ENCODE measurements around the gene TXNRD1. TPM values are rescaled to one million over a fixed set of nuclear protein-coding genes. Genes with fewer than 3 reads are reported as not detected.

TXNRD1 gene
- total and polyA plus RNA-seq, 4 donors, result 23.6 to 70.8 (median 55.7) TPM

- no peak for TF ChIP-seq CTCF (IDR thresholded peaks at IDR 0.05; ENCODE audit: low read depth, low read length, missing input control)
Observed at GRCh38 chr12:104212516-104212915, 3.1 kb upstream of the TXNRD1 start (continued).

DNA sequence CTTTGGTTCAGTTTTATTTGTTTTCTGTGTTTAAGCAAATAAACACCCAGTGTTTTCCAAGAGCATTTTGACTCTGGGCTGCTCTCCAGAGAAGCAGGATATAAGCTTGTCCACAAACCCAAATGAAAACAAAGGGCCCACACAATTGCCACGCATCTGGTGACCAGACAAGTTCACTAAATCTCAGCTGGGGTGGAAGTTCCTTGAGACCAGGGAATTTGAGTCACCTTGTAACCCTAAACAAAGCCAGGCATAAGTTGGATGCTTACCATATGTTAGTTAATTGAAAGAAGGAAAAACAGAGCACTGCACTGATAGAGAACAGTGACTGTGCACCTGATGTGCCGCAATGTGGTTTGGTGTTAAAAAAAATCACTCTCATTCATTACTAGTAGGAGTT is 1.6 kb upstream of the TXNRD1 start:
- 81% methylated on average over 2 of the region's 2 CpGs for WGBS
- Histone ChIP-seq H3K4me1 (ENCODE audit: control insufficient read depth in 4 of 4, insufficient read depth in 4 of 4, low read length in 3 of 4) (peaks cover 0 to 9% (median 4%) of the 10 kb centered on the region in 4 donors), H3K4me3 (ENCODE audit: low read depth in 1 of 3, low read length in 3 of 3) (no peak overlapping the region), H3K27ac (ENCODE audit: low read depth in 1 of 2, low read length in 2 of 2) (no peak overlapping the region), H3K9me3 (ENCODE audit: control insufficient read depth in 4 of 4, low read length in 3 of 4) (no peaks in the 10 kb centered on the region), H3K36me3 (ENCODE audit: control insufficient read depth in 4 of 4, insufficient read depth in 3 of 4, low read depth in 1 of 4, low read length in 3 of 4) (no peaks in the 10 kb centered on the region), H3K27me3 (ENCODE audit: control insufficient read depth in 4 of 4, insufficient read depth in 4 of 4, low read length in 3 of 4) (no peaks in the 10 kb centered on the region), H3K9ac (ENCODE audit: low read depth in 1 of 2, low read length in 2 of 2) (no peak overlapping the region)
- DNase-seq (ENCODE audit: low spot score), result no peak
- TF ChIP-seq, protein P1, sequence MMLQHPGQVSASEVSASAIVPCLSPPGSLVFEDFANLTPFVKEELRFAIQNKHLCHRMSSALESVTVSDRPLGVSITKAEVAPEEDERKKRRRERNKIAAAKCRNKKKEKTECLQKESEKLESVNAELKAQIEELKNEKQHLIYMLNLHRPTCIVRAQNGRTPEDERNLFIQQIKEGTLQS (IDR thresholded peaks at IDR 0.05), result no peak
- no peak for TF ChIP-seq RXRA (IDR thresholded peaks at IDR 0.05)
- TF ChIP-seq HNF4A (conservative IDR thresholded peaks at IDR 0.05), result no peak
- TF ChIP-seq EGR1 (IDR thresholded peaks at IDR 0.05; ENCODE audit: low read depth in 2 of 2), result no peak
- no peak for TF ChIP-seq FOXA2 (IDR thresholded peaks at IDR 0.05)
- TF ChIP-seq ZBTB33 (IDR thresholded peaks at IDR 0.05), result no peak
- TF ChIP-seq RAD21 (IDR thresholded peaks at IDR 0.05), result no peak
- no peak for TF ChIP-seq TAF1 (conservative IDR thresholded peaks at IDR 0.05)

GRCh38 chr12:104216521-104216924 is 944 bp downstream of the TXNRD1 start:
- no peaks in the 10 kb centered on the region for H3K9me3 ChIP-seq (ENCODE audit: control insufficient read depth in 4 of 4, low read length in 3 of 4)
- DNase-seq (ENCODE audit: low spot score), result no peak
- H3K27ac ChIP-seq (ENCODE audit: low read depth in 1 of 2, low read length in 2 of 2), result no peak overlapping the region
- no peak overlapping the region for H3K9ac ChIP-seq (ENCODE audit: low read depth in 1 of 2, low read length in 2 of 2)
- H3K4me3 ChIP-seq (ENCODE audit: low read depth in 1 of 3, low read length in 3 of 3), result no peak overlapping the region
- peaks cover 0 to 9% (median 4%) of the 10 kb centered on the region in 4 donors for H3K4me1 ChIP-seq (ENCODE audit: control insufficient read depth in 4 of 4, insufficient read depth in 4 of 4, low read length in 3 of 4)
- TF ChIP-seq MAX (IDR thresholded peaks at IDR 0.05) (no peak), RXRA (IDR thresholded peaks at IDR 0.05) (no peak), ZBTB33 (IDR thresholded peaks at IDR 0.05) (no peak), SP1 (IDR thresholded peaks at IDR 0.05) (no peak), EGR1 (IDR thresholded peaks at IDR 0.05; ENCODE audit: low read depth in 2 of 2) (no peak), RAD21 (IDR thresholded peaks at IDR 0.05) (no peak), GABPA (IDR thresholded peaks at IDR 0.05 in 1 of 2, conservative IDR thresholded peaks at IDR 0.05 in 1 of 2) (no peak), YY1 (IDR thresholded peaks at IDR 0.05) (no peak), CTCF (IDR thresholded peaks at IDR 0.05; ENCODE audit: low read depth, low read length, missing input control) (no peak), TAF1 (conservative IDR thresholded peaks at IDR 0.05) (no peak), NR2F2 (IDR thresholded peaks at IDR 0.05) (no peak), FOXA1 (IDR thresholded peaks at IDR 0.05) (no peak), JUND (IDR thresholded peaks at IDR 0.05) (no peak), HNF4A (conservative IDR thresholded peaks at IDR 0.05) (no peak)
- TF ChIP-seq, protein P1 (IDR thresholded peaks at IDR 0.05), result no peak
- TF ChIP-seq, protein P2, sequence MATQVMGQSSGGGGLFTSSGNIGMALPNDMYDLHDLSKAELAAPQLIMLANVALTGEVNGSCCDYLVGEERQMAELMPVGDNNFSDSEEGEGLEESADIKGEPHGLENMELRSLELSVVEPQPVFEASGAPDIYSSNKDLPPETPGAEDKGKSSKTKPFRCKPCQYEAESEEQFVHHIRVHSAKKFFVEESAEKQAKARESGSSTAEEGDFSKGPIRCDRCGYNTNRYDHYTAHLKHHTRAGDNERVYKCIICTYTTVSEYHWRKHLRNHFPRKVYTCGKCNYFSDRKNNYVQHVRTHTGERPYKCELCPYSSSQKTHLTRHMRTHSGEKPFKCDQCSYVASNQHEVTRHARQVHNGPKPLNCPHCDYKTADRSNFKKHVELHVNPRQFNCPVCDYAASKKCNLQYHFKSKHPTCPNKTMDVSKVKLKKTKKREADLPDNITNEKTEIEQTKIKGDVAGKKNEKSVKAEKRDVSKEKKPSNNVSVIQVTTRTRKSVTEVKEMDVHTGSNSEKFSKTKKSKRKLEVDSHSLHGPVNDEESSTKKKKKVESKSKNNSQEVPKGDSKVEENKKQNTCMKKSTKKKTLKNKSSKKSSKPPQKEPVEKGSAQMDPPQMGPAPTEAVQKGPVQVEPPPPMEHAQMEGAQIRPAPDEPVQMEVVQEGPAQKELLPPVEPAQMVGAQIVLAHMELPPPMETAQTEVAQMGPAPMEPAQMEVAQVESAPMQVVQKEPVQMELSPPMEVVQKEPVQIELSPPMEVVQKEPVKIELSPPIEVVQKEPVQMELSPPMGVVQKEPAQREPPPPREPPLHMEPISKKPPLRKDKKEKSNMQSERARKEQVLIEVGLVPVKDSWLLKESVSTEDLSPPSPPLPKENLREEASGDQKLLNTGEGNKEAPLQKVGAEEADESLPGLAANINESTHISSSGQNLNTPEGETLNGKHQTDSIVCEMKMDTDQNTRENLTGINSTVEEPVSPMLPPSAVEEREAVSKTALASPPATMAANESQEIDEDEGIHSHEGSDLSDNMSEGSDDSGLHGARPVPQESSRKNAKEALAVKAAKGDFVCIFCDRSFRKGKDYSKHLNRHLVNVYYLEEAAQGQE (IDR thresholded peaks at IDR 0.05), result no peak
- 98% methylated on average over 1 of the region's 1 CpG for WGBS
- H3K36me3 ChIP-seq (ENCODE audit: control insufficient read depth in 4 of 4, insufficient read depth in 3 of 4, low read depth in 1 of 4, low read length in 3 of 4), result no peaks in the 10 kb centered on the region
- H3K27me3 ChIP-seq (ENCODE audit: control insufficient read depth in 4 of 4, insufficient read depth in 4 of 4, low read length in 3 of 4), result no peaks in the 10 kb centered on the region
